Stimulated activated CD8-positive, alpha-beta memory T cell treated with anti-CD3 and anti-CD28 coated beads, Interleukin-15, amount 100 ng/mL, for 24 hours (primary cell): Measurements from ENCODE around the gene ARHGAP21.
"Not testable (repeated sequence)": the region's sequence is repeated elsewhere in the genome, so short reads cannot be mapped to it uniquely, and the experiment has no call there.

Source experiments
- DNase-seq: peaks from one replicate; pipeline ENCODE4 v3.0.0-alpha.2; 2020; ENCODE audit warnings: low read depth

Gene ARHGAP21

DNA sequence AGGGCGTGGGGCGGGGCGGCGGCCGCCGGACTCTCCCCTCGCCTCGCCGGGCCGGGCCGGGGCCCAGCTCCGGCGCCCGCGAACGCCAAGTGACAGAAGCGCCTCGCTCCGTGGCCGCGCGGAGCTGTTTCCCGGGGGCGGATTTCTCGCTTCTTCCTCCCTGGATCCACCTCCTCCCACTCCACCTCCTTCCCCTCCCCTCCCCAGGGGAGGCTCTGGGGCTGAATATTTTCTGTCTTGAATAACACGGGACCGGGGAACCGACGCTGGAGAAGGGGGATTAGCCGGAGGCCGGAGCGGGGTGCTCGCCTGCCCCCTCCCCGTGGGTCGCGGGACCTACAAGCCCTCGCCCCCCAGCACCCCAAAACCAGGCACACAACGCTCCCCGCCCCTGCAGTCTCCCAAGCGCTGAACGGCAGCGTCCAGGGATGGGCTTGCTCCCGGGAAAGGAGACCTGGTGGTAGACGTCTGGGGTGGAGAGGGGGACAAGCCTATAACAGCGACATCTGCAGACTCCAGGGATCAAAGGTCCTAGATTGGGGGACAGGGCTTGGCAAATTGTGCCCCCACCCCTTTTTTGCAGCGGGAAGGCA lies at the start of gene ARHGAP21:
Gene ARHGAP21 (minus strand): TSS at position 100 of the 593 bp plus-strand sequence. CDS start 1,988 bp downstream, outside the sequence.
- DNase-seq, result no peak

DNA sequence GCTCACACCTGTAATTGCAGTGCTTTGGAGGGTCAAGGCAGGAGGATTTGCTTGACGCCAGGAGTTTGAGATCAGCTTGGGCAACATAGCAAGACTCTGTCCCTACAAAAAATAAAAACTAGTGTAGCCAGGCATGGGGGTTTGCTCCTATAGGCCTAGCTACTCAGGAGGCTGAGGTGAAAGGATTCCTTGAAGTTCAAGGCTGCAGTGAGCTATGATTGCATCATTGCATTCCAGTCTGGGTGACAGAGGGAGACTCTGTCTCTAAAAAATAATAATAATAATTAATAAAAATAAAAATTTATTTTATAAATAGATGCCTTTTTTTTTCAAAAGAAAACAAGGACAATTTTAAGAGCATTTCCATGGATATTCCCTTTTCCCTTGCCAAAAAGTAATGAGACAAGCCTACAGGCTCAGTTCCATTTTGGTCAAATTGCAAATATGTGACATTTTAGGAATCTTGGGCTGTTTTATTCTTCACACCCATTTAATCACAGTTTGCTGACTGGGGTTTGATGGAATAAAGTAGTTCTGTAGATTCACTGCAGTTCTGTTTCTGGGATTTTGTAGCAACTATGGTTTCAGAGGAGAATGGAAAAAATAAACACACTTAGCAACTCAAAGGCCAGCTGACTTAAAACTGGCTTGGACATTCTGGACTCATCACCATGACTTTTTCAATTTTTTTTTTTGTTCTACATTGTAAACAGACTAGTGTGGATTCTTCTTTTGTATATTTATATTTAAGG lies 48.4 kb upstream of the ARHGAP21 start:
- no peak for DNase-seq

- not testable (repeated sequence) for DNase-seq
Observed at GRCh38 chr10:24764991-24765390, 41.3 kb upstream of the ARHGAP21 start.

GRCh38 chr10:24762966-24763623 lies 39.4 kb upstream of the ARHGAP21 start:
- DNase-seq, result no peak

GRCh38 chr10:24762161-24762924 lies 38.7 kb upstream of the ARHGAP21 start:
- DNase-seq, result no peak

- no peak for DNase-seq
Observed at GRCh38 chr10:24759672-24760071, 36.0 kb upstream of the ARHGAP21 start.

DNA sequence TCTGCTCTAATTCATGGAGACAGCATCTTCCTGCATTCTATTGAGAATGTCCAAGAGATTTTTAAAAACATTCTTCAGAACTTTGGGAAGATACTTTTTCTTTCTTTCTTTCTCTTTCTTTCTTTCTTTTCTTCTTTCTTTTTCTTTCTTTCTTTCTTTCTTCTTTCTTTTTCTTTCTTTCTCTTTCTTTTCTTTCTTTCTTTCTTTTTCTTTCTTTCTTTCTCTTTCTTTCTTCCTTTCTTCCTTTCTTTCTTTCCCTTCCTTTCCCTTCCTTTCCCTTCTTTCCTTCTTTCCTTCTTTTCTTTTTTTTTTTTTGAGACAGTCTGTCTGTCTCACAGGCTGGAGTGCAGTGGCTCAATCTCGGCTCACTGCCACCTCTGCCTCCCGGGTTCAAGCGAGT lies 34.6 kb upstream of the ARHGAP21 start:
- not testable (repeated sequence) for DNase-seq

- DNase-seq, result no peak
Observed at GRCh38 chr10:24756283-24756682, 32.6 kb upstream of the ARHGAP21 start.

DNA sequence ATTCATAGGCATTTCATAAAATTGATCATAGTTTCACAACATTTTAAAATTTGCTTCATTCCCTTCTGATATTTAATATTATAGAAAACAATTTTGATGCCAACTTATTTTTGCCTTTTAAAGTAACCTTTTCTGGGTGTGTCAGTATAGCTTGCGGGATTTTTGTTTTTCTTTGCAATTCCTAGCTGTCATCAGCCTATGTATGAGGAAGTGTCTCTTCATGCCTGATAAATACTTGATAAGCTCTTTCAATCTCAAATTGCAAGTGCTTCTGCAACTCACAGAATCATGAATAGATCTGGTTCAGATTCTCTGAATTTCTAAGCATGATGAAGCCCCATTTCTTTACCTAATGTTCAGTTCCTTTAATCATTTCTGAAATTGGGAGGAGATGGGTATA lies 28.0 kb upstream of the ARHGAP21 start:
- DNase-seq, result no peak

DNA sequence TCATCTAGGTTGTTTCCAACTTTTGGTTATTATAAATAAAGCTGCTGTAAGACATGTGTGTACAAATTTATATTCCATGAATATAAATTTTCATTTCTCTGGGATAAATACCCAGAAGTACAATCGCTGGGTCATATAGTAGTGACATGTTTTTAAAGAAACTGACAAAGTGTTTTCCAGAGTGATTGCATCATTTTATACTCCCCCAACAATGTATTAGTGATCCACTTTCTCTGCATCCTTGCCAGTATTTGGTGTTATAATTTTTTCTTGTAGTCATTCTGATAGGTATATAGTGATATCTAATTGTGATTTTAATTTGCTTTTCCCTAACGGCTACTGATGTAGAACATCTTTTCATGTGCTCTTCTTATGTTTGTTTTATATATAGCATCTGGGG lies 27.0 kb upstream of the ARHGAP21 start:
- DNase-seq, result no peak

DNA sequence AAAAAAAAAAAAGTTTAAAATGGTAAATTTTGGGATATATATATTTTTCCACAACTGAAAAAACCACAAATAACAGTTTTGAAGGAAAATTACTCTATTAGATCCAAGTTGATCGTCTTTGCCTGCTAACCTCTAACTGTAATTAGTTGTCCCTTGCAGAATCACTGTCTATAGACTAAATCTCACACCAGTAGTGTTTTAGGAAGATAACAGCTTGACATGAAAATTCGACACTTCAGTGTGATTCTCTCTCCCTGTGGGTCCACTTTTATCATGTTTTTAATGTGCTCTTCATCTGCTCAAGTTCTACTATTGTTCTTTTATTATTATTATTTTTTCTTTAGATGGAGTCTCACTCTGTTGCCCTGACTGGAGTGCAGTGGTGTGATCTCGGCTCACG lies 24.5 kb upstream of the ARHGAP21 start:
- DNase-seq, result no peak

GRCh38 chr10:24744946-24745345 lies 21.3 kb upstream of the ARHGAP21 start:
- DNase-seq, result no peak

- DNase-seq, result no peak
Observed at GRCh38 chr10:24740714-24741113, 17.0 kb upstream of the ARHGAP21 start.

DNA sequence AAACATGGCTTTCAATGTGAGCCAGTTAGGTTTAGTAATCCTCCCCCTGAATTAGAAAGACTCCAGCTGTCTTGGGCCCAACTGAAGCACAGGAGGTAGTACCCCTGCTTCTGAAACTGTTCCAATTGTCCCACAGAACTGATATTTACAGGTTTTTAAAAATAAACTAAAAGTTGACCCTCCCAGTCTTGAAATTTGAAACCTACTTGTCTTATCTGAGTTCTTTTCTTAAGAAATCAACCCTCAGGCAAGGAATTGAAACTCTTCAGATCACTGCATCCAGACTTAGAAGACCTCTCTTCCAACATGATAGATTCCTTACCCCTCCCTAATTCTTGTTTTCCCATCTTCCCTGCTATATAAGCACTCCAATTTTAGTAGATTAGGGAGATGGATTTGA lies 13.3 kb upstream of the ARHGAP21 start:
- no peak for DNase-seq

DNA sequence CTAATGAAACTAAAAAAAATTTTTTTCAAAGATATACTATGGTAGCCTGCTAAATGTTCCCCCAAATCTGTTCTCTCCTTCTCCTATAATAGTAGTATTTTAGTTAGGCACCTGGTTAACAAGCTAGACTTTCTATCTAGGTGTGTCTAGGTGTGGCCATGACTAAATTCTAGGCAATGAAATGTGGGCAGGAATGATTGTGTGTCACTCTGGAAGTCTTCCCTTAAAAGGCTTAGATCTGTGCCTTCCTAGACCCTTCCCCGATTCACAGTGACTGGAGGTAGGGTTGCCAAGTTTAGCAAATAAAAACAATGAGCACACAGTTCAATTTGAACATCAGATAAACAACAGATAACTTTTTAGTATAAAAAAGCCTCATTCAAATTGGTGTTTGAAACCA lies 8.3 kb upstream of the ARHGAP21 start:
- no peak for DNase-seq

GRCh38 chr10:24730811-24731210 lies 7.1 kb upstream of the ARHGAP21 start:
- no peak for DNase-seq

- DNase-seq, result no peak
Observed at GRCh38 chr10:24727786-24728185, 4.1 kb upstream of the ARHGAP21 start.

GRCh38 chr10:24726626-24727025 lies 2.9 kb upstream of the ARHGAP21 start:
- DNase-seq, result no peak

- DNase-seq, result not testable (repeated sequence)
Observed at GRCh38 chr10:24726029-24726428, 2.3 kb upstream of the ARHGAP21 start.

DNA sequence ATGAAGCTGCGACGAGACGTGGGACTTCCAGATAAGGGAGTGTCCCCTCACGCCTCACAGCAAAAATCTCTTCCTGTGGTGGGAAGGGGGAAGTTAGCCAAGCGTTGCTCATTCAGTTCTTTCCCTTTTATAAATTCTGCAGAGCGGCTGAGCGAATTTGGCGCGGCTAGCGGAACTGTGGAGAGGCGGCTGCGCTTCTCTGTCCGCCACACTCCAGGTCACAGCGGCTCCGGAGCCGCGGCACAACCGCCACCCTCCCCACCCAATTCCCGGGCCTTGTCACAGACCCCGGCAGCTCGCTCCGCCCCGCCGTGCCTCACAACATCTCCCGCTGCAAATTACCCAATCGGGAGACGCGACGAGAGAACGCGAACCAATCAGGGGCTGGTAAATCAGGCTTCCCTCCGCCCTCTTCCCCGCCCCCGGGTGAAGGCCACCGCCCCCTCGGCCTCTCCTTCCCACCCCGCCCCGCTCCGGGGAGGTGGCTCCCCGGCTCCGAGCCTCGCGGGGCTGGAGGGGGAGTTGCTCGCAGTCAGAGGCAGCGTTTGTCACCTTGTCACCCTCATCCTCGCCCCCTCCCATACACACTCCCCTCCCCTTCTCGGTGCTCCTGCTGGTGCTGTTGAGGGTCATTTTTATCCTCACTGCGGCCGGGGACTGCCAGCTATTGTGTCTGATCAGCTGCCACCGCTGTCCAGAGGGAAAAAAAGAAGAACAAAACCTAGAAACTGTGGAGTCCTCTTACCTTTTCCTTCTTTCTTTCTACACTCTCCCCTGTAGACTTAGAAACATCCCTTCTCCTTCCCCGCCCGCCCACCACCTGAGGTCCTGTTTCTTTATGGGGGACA lies 918 bp upstream of the ARHGAP21 start:
- DNase-seq, result peak; percentile 87

DNA sequence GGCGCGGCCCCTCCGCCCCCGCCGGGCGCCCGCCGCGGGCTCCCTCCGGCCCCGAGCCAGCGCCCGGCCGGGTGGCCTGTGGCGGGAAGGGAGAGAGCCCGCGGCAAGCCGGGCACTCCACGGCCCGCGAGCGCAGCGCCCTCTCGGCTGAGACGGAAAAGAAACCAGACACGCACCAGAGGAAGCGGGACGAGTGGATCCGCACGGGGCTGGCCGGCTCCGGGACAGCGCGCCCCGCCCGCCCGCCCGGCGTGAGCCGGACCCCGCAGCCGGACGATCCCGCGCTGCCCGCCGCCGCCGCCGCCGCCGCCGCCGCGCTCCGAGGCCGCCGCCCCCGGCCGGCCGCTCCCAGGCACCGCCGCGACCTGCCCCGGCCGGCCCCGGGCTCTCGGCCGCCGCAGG lies 300 bp downstream of the ARHGAP21 start:
- DNase-seq, result no peak
